WTC11 (cell line): ENCODE data around the gene ABLIM2. TPM values are rescaled to one million over a fixed set of nuclear protein-coding genes. Genes with fewer than 3 reads are reported as not detected.

Experiments used
- ATAC-seq: fragments of 200-7000 bp; cut with Tn5 transposase; 2 replicates; pipeline ENCODE4 v1.10.0; 2021; ENCODE audit warnings: mild to moderate bottlenecking, moderate library complexity
- CTCF ChIA-PET: fragments of 300-600 bp; sonication (Branson Sonifier 250); formaldehyde crosslinking; loops from one replicate; lab custom pipeline; 2021; ENCODE audit warnings: antibody characterized with exemption; lab: Charles Lee
- POLR2A ChIA-PET: fragments of 350-600 bp; sonication (Branson Sonifier 250); formaldehyde crosslinking; loops from one replicate; lab custom pipeline; 2021; ENCODE audit warnings: antibody characterized with exemption; lab: Charles Lee
- DNase-seq: peaks from one replicate; pipeline ENCODE4 v3.0.0; 2021; ENCODE audit warnings: low spot score
- H3K27ac Mint-ChIP-seq: 2 replicates; pipeline ENCODE4 v1.8.0; 2021; ENCODE audit warnings: mixed read lengths
- H3K27me3 Mint-ChIP-seq: 2 replicates; pipeline ENCODE4 v1.8.0; 2021; ENCODE audit warnings: low read depth, mild to moderate bottlenecking, moderate library complexity, mixed read lengths
- H3K36me3 Mint-ChIP-seq: 2 replicates; pipeline ENCODE4 v1.8.0; 2021; ENCODE audit warnings: mixed read lengths
- H3K4me1 Mint-ChIP-seq: 2 replicates; pipeline ENCODE4 v1.8.0; 2022; ENCODE audit warnings: mixed read lengths
- H3K4me3 Mint-ChIP-seq: 2 replicates; pipeline ENCODE4 v1.8.0; 2021; ENCODE audit warnings: mild to moderate bottlenecking, moderate library complexity, mixed read lengths
- H3K9me3 Mint-ChIP-seq: 2 replicates; pipeline ENCODE4 v1.8.0; 2021; ENCODE audit warnings: mixed read lengths
- AR ChIP-seq: fragments of 250-450 bp; sonication (Bioruptor Pico); IDR thresholded peaks from 2 replicates; pipeline ENCODE4 v1.9.0; 2021; ENCODE audit warnings: mild to moderate bottlenecking
- ETV6 ChIP-seq: sonication (generic); formaldehyde crosslinking; IDR thresholded peaks from 2 replicates; pipeline ENCODE4 v1.8.1; 2022; ENCODE audit warnings: mild to moderate bottlenecking, missing genetic modification reagents
- FOXJ3 ChIP-seq: sonication (generic); formaldehyde crosslinking; IDR thresholded peaks from 2 replicates; pipeline ENCODE4 v1.9.0; 2021; ENCODE audit warnings: missing genetic modification reagents, mild to moderate bottlenecking, borderline replicate concordance
- GTF2I ChIP-seq: fragments of 250-450 bp; sonication (Bioruptor Pico); conservative IDR thresholded peaks from 2 replicates; pipeline ENCODE4 v1.4.0; 2021; ENCODE audit warnings: mild to moderate bottlenecking
- IRF2 ChIP-seq: sonication (generic); formaldehyde crosslinking; IDR thresholded peaks from 2 replicates; pipeline ENCODE4 v1.8.0; 2022; ENCODE audit warnings: low read depth, missing genetic modification reagents, borderline replicate concordance
- NR3C1 ChIP-seq: sonication (generic); formaldehyde crosslinking; conservative IDR thresholded peaks from 2 replicates; pipeline ENCODE4 v1.8.1; 2023; ENCODE audit warnings: low read depth, mild to moderate bottlenecking, missing genetic modification reagents
- PRDM15 ChIP-seq: sonication (generic); formaldehyde crosslinking; IDR thresholded peaks from 2 replicates; pipeline ENCODE4 v1.8.0; 2022; ENCODE audit warnings: missing genetic modification reagents
- PRRX2 ChIP-seq: fragments of 250-450 bp; sonication (Bioruptor Pico); IDR thresholded peaks from 2 replicates; pipeline ENCODE4 v1.8.0; 2021; ENCODE audit warnings: mild to moderate bottlenecking
- ZBTB21 ChIP-seq: sonication (generic); formaldehyde crosslinking; IDR thresholded peaks from 2 replicates; pipeline ENCODE4 v1.8.1; 2023; ENCODE audit warnings: mild to moderate bottlenecking, missing genetic modification reagents, borderline replicate concordance
- ZNF121 ChIP-seq: sonication (generic); formaldehyde crosslinking; IDR thresholded peaks from 2 replicates; pipeline ENCODE4 v1.8.0; 2023; ENCODE audit warnings: missing genetic modification reagents
- ZNF138 ChIP-seq: sonication (generic); formaldehyde crosslinking; conservative IDR thresholded peaks from 2 replicates; pipeline ENCODE4 v1.8.1; 2022; ENCODE audit warnings: mild to moderate bottlenecking, moderate library complexity, missing genetic modification reagents
- ZNF317 ChIP-seq: sonication (generic); formaldehyde crosslinking; IDR thresholded peaks from 2 replicates; pipeline ENCODE4 v1.8.1; 2023; ENCODE audit warnings: low read depth, mild to moderate bottlenecking, moderate library complexity, missing genetic modification reagents, borderline replicate concordance
- ZNF512 ChIP-seq: sonication (generic); formaldehyde crosslinking; IDR thresholded peaks from 2 replicates; pipeline ENCODE4 v1.8.1; 2022; ENCODE audit warnings: missing genetic modification reagents, borderline replicate concordance
- total RNA-seq: library from RNA; stranded (reverse); gene quantifications from 3 replicates; pipeline ENCODE4 v1.2.3, GENCODE V29; 2021
- TF ChIP-seq, protein P1 (sequence below): fragments of 250-450 bp; sonication (Bioruptor Pico); IDR thresholded peaks from 2 replicates; pipeline ENCODE4 v1.8.0; 2021; ENCODE audit warnings: mild to moderate bottlenecking
- TF ChIP-seq, protein P2 (sequence below): fragments of 250-450 bp; sonication (Bioruptor Pico); IDR thresholded peaks from 2 replicates; pipeline ENCODE4 v1.9.0; 2021; ENCODE audit warnings: mild to moderate bottlenecking

The ABLIM2 gene
- total RNA-seq, 1 experiment from 2014 or later, result 2.6 TPM

DNA sequence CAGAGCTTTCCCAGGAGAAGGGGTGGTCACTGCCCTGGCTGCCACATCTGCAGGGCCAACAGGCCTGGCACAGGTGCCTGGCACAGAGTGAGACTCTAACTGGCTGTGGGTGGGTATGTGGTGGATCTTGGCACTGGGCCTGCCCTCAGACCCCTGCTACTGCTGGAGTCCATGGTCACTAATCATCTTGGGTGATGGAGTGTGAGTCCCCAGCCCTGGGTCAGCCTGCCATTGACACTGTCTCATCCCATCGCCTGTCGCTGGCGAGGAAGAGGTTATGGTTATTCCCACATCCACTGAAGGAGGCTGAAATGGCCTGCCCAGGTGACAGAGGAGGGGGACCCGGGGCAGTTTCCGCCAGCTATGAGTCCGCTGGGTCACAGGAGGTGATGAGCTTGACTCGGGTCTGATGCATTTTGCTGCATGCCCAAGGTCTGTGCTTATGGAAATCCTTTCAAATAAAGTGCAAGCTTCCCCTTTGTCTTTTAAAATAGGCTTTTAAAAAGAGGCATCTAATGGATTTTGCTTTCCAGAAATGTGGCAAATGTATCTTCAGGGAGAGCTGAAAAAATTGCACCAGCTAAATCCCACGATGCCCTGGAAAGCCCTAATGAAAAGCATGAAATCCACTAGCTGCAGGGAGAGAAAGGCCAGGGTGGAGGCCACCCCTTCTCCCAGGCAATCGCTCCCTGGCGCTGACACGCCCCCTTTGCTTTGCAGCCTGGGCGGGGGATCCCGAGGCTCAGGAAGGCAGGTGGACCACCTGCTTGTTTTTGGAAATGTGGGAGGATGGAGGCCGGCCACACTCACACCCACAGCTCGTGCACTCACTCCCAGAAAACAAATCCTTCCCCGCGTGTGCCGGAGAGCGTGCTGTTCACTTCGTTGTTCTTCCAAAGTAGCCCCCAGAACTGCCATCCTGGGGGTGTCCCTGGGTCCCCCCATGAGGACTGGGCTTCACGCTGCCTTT, 54.9 kb downstream of the ABLIM2 start:
- peak; percentile 72 for ATAC-seq
- CTCF ChIA-PET, result interaction anchor here (0.9 to 1.5 kb wide), 6 partner anchors 10 to 768 kb away, joined by 3 to 7 read pairs (median 3); no protein-coding TSS in a partner anchor

GRCh38 chr4:8102831-8103230, 55.8 kb downstream of the ABLIM2 start:
- TF ChIP-seq NR3C1 (no peak), GTF2I (CRISPR knock-in tag) (peak; percentile 74; the same call in 1 of the 2 replicates), ZNF317 (CRISPR knock-in tag) (0 out of 2 replicates have a peak, but pooled peaks have one; percentile 55)
- no peaks in the 10 kb centered on the region for H3K36me3 Mint-ChIP-seq
- ATAC-seq (no peak), DNase-seq (no peak)
- CTCF ChIA-PET, result no interaction called here
- peaks cover 4% of the 10 kb centered on the region; the same call in 1 of the 2 replicates for H3K9me3 Mint-ChIP-seq
- H3K27ac Mint-ChIP-seq, result no peak overlapping the region
- POLR2A ChIA-PET, result no interaction called here
- H3K4me1 Mint-ChIP-seq, result peaks cover 31% of the 10 kb centered on the region
- H3K4me3 Mint-ChIP-seq, result no peak overlapping the region
- H3K27me3 Mint-ChIP-seq, result peaks cover 3% of the 10 kb centered on the region; the same call in 1 of the 2 replicates

More for the DNA sequence above, 54.9 kb downstream of the ABLIM2 start:
- Mint-ChIP-seq H3K4me1 (peaks cover 31% of the 10 kb centered on the region), H3K27me3 (peaks cover 3% of the 10 kb centered on the region; the same call in 1 of the 2 replicates), H3K9me3 (peaks cover 4% of the 10 kb centered on the region; the same call in 1 of the 2 replicates), H3K4me3 (0 out of 2 replicates have a peak overlapping the region, but pooled peaks have one; percentile 8), H3K27ac (no peak overlapping the region), H3K36me3 (no peaks in the 10 kb centered on the region)
- TF ChIP-seq, protein P1, sequence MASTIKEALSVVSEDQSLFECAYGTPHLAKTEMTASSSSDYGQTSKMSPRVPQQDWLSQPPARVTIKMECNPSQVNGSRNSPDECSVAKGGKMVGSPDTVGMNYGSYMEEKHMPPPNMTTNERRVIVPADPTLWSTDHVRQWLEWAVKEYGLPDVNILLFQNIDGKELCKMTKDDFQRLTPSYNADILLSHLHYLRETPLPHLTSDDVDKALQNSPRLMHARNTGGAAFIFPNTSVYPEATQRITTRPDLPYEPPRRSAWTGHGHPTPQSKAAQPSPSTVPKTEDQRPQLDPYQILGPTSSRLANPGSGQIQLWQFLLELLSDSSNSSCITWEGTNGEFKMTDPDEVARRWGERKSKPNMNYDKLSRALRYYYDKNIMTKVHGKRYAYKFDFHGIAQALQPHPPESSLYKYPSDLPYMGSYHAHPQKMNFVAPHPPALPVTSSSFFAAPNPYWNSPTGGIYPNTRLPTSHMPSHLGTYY (CRISPR knock-in tag), result no peak
- peak; percentile 39; the same call in 1 of the 2 replicates for TF ChIP-seq ZNF121
- TF ChIP-seq ETV6, result no peak
- peak; percentile 49 for DNase-seq
- POLR2A ChIA-PET, result interaction anchor here (0.6 kb wide), 1 partner anchor 19 kb away, joined by 3 read pairs; no protein-coding TSS in a partner anchor

DNA sequence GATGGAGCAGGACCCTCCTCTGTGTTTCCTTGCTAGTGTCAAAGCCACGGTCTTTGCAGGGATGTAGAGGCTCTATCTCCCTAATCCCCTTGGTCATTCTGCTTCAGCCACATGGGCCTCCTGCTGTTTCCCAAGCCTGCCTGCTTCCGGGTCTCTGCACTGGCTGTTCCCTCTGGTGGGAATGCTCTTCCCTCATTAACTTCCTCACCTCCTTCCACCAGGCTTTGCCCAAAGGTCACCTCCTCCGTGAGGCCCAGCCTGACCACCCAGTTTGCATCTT, 56.6 kb downstream of the ABLIM2 start:
- Mint-ChIP-seq H3K9me3 (no peaks in the 10 kb centered on the region), H3K4me3 (no peak overlapping the region), H3K27me3 (peaks cover 3% of the 10 kb centered on the region; the same call in 1 of the 2 replicates)
- POLR2A ChIA-PET, result no interaction called here
- TF ChIP-seq ZNF512 (CRISPR knock-in tag) (no peak), FOXJ3 (no peak), ZNF138 (CRISPR knock-in tag) (no peak)
- TF ChIP-seq, all 79 proteins: peak for 0
- CTCF ChIA-PET, result no interaction called here
- H3K4me1 Mint-ChIP-seq, result peaks cover 31% of the 10 kb centered on the region
- no peak overlapping the region for H3K27ac Mint-ChIP-seq
- no peak for ATAC-seq
- H3K36me3 Mint-ChIP-seq, result no peaks in the 10 kb centered on the region
- no peak for DNase-seq

DNA sequence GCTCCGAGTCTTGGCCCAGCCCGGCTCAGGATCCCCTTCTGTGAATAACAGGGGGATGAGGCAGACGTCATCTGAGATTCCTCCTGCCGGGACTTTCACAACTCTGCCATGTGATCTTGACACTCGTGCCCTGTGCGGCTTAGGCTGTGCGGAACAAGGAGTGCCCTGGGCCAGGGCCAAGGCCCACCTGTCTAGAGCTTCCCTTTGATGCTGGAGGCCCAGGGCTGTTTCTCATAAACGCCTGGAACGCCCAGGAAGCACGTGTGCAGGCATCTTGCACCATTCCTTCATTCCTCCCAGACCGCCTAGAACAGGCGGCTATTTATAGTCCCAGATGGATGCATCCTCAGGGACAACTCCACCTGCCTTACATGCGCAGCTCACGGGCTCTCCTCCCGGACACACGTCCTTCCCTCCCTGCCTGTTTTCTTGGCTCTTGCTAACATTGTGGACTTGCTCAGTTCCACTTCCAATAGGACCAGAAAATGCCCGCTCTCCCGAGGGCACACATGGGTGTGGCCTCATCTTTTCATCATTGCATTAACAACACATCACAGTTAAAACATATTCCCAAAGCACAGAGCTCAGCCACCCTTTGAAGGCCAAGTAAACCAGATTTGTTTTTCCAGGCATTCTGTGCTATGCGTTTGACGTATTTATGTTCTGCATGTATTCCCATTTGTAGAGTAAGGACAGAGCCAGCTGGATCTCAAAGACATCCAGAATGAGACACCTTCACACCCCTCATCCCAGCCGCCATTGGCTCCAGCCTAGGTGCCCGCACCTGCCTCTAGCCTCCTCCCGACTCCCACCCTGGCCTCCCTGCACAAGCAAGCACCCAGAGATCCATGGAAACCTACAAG, 57.2 kb downstream of the ABLIM2 start:
- POLR2A ChIA-PET, result interaction anchor here (0.6 kb wide), 1 partner anchor 15 kb away, joined by 3 read pairs; no protein-coding TSS in a partner anchor
- DNase-seq (no peak), ATAC-seq (no peak)
- Mint-ChIP-seq H3K27ac (no peak overlapping the region), H3K9me3 (no peaks in the 10 kb centered on the region), H3K27me3 (peaks cover 3% of the 10 kb centered on the region; the same call in 1 of the 2 replicates), H3K4me1 (peaks cover 31% of the 10 kb centered on the region), H3K36me3 (no peaks in the 10 kb centered on the region), H3K4me3 (no peak overlapping the region)
- CTCF ChIA-PET, result interaction anchor here (0.8 to 0.9 kb wide), 2 partner anchors 9 to 340 kb away, joined by 3 read pairs; no protein-coding TSS in a partner anchor
- TF ChIP-seq ZBTB21 (CRISPR knock-in tag) (no peak), PRDM15 (CRISPR knock-in tag) (no peak), AR (CRISPR knock-in tag) (no peak), PRRX2 (no peak), IRF2 (no peak)
- TF ChIP-seq, protein P2, sequence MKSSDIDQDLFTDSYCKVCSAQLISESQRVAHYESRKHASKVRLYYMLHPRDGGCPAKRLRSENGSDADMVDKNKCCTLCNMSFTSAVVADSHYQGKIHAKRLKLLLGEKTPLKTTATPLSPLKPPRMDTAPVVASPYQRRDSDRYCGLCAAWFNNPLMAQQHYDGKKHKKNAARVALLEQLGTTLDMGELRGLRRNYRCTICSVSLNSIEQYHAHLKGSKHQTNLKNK (CRISPR knock-in tag), result no peak
